A549 (cell line): Measurements from ENCODE around the gene TRIM3. TPM values are rescaled to one million over a fixed set of nuclear protein-coding genes. Genes with fewer than 3 reads are reported as not detected.

Source experiments
- ATAC-seq, 2 experiments: fragments of 200-7000 bp in 1 of 2; fragments of >200 bp in 1 of 2; cut with Nextera tagmentation in 1 of 2; cut with Tn5 transposase in 1 of 2; 3 replicates each; pipeline versions ENCODE4 v1.8.0 to v1.9.1; 2018 to 2020; ENCODE audit warnings: mild to moderate bottlenecking in 1 of 2, moderate library complexity in 1 of 2
- CTCF ChIA-PET: fragments of 300-600 bp; sonication (Branson Sonifier 250); formaldehyde crosslinking; extraction: SDS; loops from one replicate; lab custom pipeline; 2021; ENCODE audit warnings: antibody characterized with exemption, inconsistent platforms; lab: Yijun Ruan, JAX
- POLR2A ChIA-PET: fragments of 350-600 bp; formaldehyde crosslinking; extraction: SDS; loops from one replicate; lab custom pipeline; 2021; ENCODE audit warnings: antibody characterized with exemption, inconsistent platforms; lab: Yijun Ruan, JAX
- DNase-seq, 2 experiments: peaks; one replicate each; pipeline versions ENCODE4 v3.0.0 to v3.0.0-alpha.2; 2011 to 2016; ENCODE audit warnings: low read depth in 1 of 2, low spot score in 1 of 2
- FAIRE-seq: peaks from 2 replicates; lab custom pipeline; 2011; peaks lifted over from hg19 to GRCh38; lab: Jason Lieb, UNC
- H3K27ac ChIP-seq, 2 experiments: fragments of >200 bp; sonication (Bioruptor Twin); formaldehyde crosslinking; 3 replicates each; pipeline ENCODE4 v1.5.1; 2016 to 2017
- H3K4me1 ChIP-seq: fragments of >200 bp; sonication (Bioruptor Twin); formaldehyde crosslinking; 3 replicates; pipeline ENCODE4 v1.6.1; 2016
- H3K4me2 ChIP-seq: fragments of >200 bp; sonication (Bioruptor Twin); formaldehyde crosslinking; 3 replicates; pipeline ENCODE4 v1.6.1; 2016
- H3K4me3 ChIP-seq: fragments of >200 bp; sonication (Bioruptor Twin); formaldehyde crosslinking; 3 replicates; pipeline ENCODE4 v1.5.1; 2016
- H3K9me3 ChIP-seq: fragments of >200 bp; sonication (Bioruptor Twin); formaldehyde crosslinking; 3 replicates; pipeline ENCODE4 v1.6.1; 2016
- CBX8 ChIP-seq: fragments of 200-600 bp; sonication (generic); IDR thresholded peaks from 2 replicates; pipeline ENCODE4 v1.6.1; 2016
- CEBPB ChIP-seq, 2 experiments: fragments of >200 bp in 1 of 2; sonication (Bioruptor Twin) in 1 of 2; formaldehyde crosslinking in 1 of 2; IDR thresholded peaks; 2 replicates each; pipeline ENCODE4 v1.6.1; 2012 to 2016
- CHD2 ChIP-seq: fragments of 150-350 bp; IDR thresholded peaks from 2 replicates; pipeline ENCODE4 v1.6.1; 2014; ENCODE audit warnings: low read length; ENCODE audit not compliant: partially characterized antibody
- CHD4 ChIP-seq: fragments of 200-600 bp; sonication (generic); IDR thresholded peaks from 2 replicates; pipeline ENCODE4 v1.6.1; 2016; ENCODE audit warnings: antibody characterized with exemption, mild to moderate bottlenecking, borderline replicate concordance
- EHF ChIP-seq: fragments of 250-450 bp; sonication (Bioruptor Pico); IDR thresholded peaks from 2 replicates; pipeline ENCODE4 v1.5.0; 2020; ENCODE audit warnings: mild to moderate bottlenecking
- FOSB ChIP-seq: fragments of 250-450 bp; sonication (Bioruptor Pico); IDR thresholded peaks from 2 replicates; pipeline ENCODE4 v1.5.0; 2020; ENCODE audit warnings: mild to moderate bottlenecking, moderate library complexity
- GATA3 ChIP-seq: IDR thresholded peaks from 2 replicates; pipeline ENCODE4 v1.6.1; 2012; ENCODE audit warnings: borderline replicate concordance
- HES2 ChIP-seq: fragments of >200 bp; sonication (Bioruptor Twin); formaldehyde crosslinking; IDR thresholded peaks from 2 replicates; pipeline ENCODE4 v1.6.1; 2016
- HEYL ChIP-seq: fragments of 250-450 bp; sonication (Bioruptor Pico); IDR thresholded peaks from 2 replicates; pipeline ENCODE4 v1.8.0; 2021; ENCODE audit warnings: mild to moderate bottlenecking, moderate library complexity
- HMGXB4 ChIP-seq: fragments of 250-450 bp; sonication (Bioruptor Pico); IDR thresholded peaks from 2 replicates; pipeline ENCODE4 v1.5.0; 2021; ENCODE audit warnings: mild to moderate bottlenecking, moderate library complexity, borderline replicate concordance
- HOXA7 ChIP-seq: fragments of 250-450 bp; sonication (Bioruptor Pico); IDR thresholded peaks from 2 replicates; pipeline ENCODE4 v1.5.0; 2020; ENCODE audit warnings: mild to moderate bottlenecking, moderate library complexity
- HOXB13 ChIP-seq: fragments of 250-450 bp; sonication (Bioruptor Pico); IDR thresholded peaks from 2 replicates; pipeline ENCODE4 v1.5.0; 2020; ENCODE audit warnings: low read depth, mild to moderate bottlenecking, moderate library complexity
- HOXB5 ChIP-seq: fragments of 250-450 bp; sonication (Bioruptor Pico); IDR thresholded peaks from 2 replicates; pipeline ENCODE4 v1.5.0; 2020; ENCODE audit warnings: mild to moderate bottlenecking, moderate library complexity
- KDM1A ChIP-seq: fragments of 200-600 bp; sonication (generic); IDR thresholded peaks from 2 replicates; pipeline ENCODE4 v1.6.1; 2016; ENCODE audit warnings: low read depth, mild to moderate bottlenecking
- MAFK ChIP-seq: fragments of 450-650 bp; IDR thresholded peaks from 2 replicates; pipeline ENCODE4 v1.6.1; 2014; ENCODE audit not compliant: partially characterized antibody
- MAZ ChIP-seq: fragments of 150-350 bp; IDR thresholded peaks from 2 replicates; pipeline ENCODE4 v1.6.1; 2014; ENCODE audit warnings: antibody characterized with exemption, low read depth, low read length, borderline replicate concordance
- MYC ChIP-seq: IDR thresholded peaks from 2 replicates; pipeline ENCODE4 v1.6.1; 2012; ENCODE audit warnings: mild to moderate bottlenecking, inconsistent platforms, low read length, improper control_type of control experiment, borderline replicate concordance
- NR3C1 ChIP-seq: fragments of >200 bp; sonication (Bioruptor Twin); formaldehyde crosslinking; IDR thresholded peaks from 3 replicates; pipeline ENCODE4 v1.6.1; 2017
- PHF8 ChIP-seq: fragments of 200-600 bp; sonication (generic); IDR thresholded peaks from 2 replicates; pipeline ENCODE4 v1.6.1; 2016; ENCODE audit warnings: low read depth, mild to moderate bottlenecking, antibody characterized with exemption, moderate library complexity, borderline replicate concordance
- POLR2A ChIP-seq: IDR thresholded peaks from 2 replicates; pipeline ENCODE4 v1.6.1; 2012; ENCODE audit warnings: mild to moderate bottlenecking, low read length
- POLR2AphosphoS2 ChIP-seq: conservative IDR thresholded peaks from 2 replicates; pipeline ENCODE4 v1.6.1; 2012; ENCODE audit warnings: low read length, improper control_type of control experiment, inconsistent platforms
- RAD21 ChIP-seq, 2 experiments: fragments of >200 bp in 1 of 2; sonication (Bioruptor Twin) in 1 of 2; formaldehyde crosslinking in 1 of 2; IDR thresholded peaks in 1 of 2; conservative IDR thresholded peaks in 1 of 2; 2 replicates in 1 of 2; 3 replicates in 1 of 2; pipeline ENCODE4 v1.6.1; 2012 to 2018; ENCODE audit warnings: inconsistent platforms in 1 of 2
- RFX5 ChIP-seq: fragments of 450-650 bp; IDR thresholded peaks from 2 replicates; pipeline ENCODE4 v1.7.1; 2014; ENCODE audit warnings: antibody characterized with exemption, mild to moderate bottlenecking, moderate library complexity
- RNF2 ChIP-seq: fragments of 200-600 bp; sonication (generic); IDR thresholded peaks from 2 replicates; pipeline ENCODE4 v1.6.1; 2016; ENCODE audit warnings: low read depth, mild to moderate bottlenecking, antibody characterized with exemption, moderate library complexity, borderline replicate concordance
- TFCP2L1 ChIP-seq: fragments of 250-450 bp; sonication (Bioruptor Pico); IDR thresholded peaks from 2 replicates; pipeline ENCODE4 v1.5.0; 2021; ENCODE audit warnings: mild to moderate bottlenecking
- USF2 ChIP-seq: fragments of 450-650 bp; IDR thresholded peaks from 2 replicates; pipeline ENCODE4 v1.6.1; 2014; ENCODE audit warnings: antibody characterized with exemption
- ZC3H11A ChIP-seq: fragments of 450-650 bp; IDR thresholded peaks from 2 replicates; pipeline ENCODE4 v1.6.1; 2014; ENCODE audit warnings: antibody characterized with exemption, mild to moderate bottlenecking
- ZFP36 ChIP-seq: fragments of 450-650 bp; IDR thresholded peaks from 2 replicates; pipeline ENCODE4 v1.6.1; 2014; ENCODE audit warnings: borderline replicate concordance; ENCODE audit not compliant: partially characterized antibody
- ZNF302 ChIP-seq: fragments of 250-450 bp; sonication (Bioruptor Pico); IDR thresholded peaks from 2 replicates; pipeline ENCODE4 v1.9.0; 2021; ENCODE audit warnings: inconsistent platforms, mild to moderate bottlenecking, moderate library complexity
- ZSCAN20 ChIP-seq: fragments of 250-450 bp; sonication (Bioruptor Pico); IDR thresholded peaks from 2 replicates; pipeline ENCODE4 v1.8.0; 2022; ENCODE audit warnings: mild to moderate bottlenecking, moderate library complexity
- WGBS: methylation state at CpG from one replicate; pipeline ENCODE4 v1.1.6; 2017; ENCODE audit errors: missing lambda C conversion rate; 5-methylcytosine and 5-hydroxymethylcytosine counted together
- polyA plus RNA-seq, 4 experiments: library from polyadenylated mRNA; depleted of rRNA in 3 of 4; stranded (reverse); fragments of >200 nt; fragmentation: RNase III in 1 of 4; extraction: RNeasy Plus Mini Kit Qiagen cat#74134 plus additional on column Dnase treatment in 1 of 4; gene quantifications; 2 replicates in 3 of 4; 3 replicates in 1 of 4; pipeline ENCODE4 v1.2.3, GENCODE V29; 2011 to 2017

Gene TRIM3
- polyA plus RNA-seq, 2 of the 4 experiments (the other 2 are of a cell fraction): 10.0 to 17.5 TPM

GRCh38 chr11:6486938-6487337 lies 13.2 kb upstream of the TRIM3 start:
- FAIRE-seq (no peak), ATAC-seq (no peak), DNase-seq (no peak)
- Histone ChIP-seq H3K4me2 (no peak overlapping the region), H3K4me3 (no peak overlapping the region), H3K4me1 (peaks cover 19% of the 10 kb centered on the region), H3K27ac (no peak overlapping the region), H3K9me3 (no peaks in the 10 kb centered on the region)
- TF ChIP-seq ZC3H11A (no peak), CEBPB (IDR thresholded peaks at IDR 0.05) (no peak), HOXA7 (CRISPR knock-in tag) (no peak), POLR2AphosphoS2 (no peak)
- ChIA-PET CTCF (interaction anchor here (0.6 to 3.0 kb wide), 5 partner anchors 10 to 767 kb away, joined by 3 to 13 read pairs (median 4); partner anchors contain the start of gene DNHD1), POLR2A (no interaction called here)
- 98% methylated on average over 1 of the region's 1 CpG for WGBS

GRCh38 chr11:6486256-6486655 lies 12.5 kb upstream of the TRIM3 start:
- POLR2A ChIA-PET: no interaction called here
- ATAC-seq (no peak), FAIRE-seq (no peak)

GRCh38 chr11:6485661-6486060 lies 11.9 kb upstream of the TRIM3 start:
- TF ChIP-seq HMGXB4 (CRISPR knock-in tag): no peak
- TF ChIP-seq HOXA7 (CRISPR knock-in tag): no peak
- TF ChIP-seq MAZ: no peak
- no peak for TF ChIP-seq RFX5
- TF ChIP-seq HOXB5 (CRISPR knock-in tag): no peak
- TF ChIP-seq TFCP2L1 (CRISPR knock-in tag): no peak
- no peak for TF ChIP-seq ZSCAN20
- no peak for TF ChIP-seq MAFK
- TF ChIP-seq CHD2: no peak
- TF ChIP-seq ZFP36: no peak
- TF ChIP-seq HES2: no peak
- no peak for TF ChIP-seq PHF8
- TF ChIP-seq FOSB (CRISPR knock-in tag): no peak
- no peak for TF ChIP-seq HOXB13
- TF ChIP-seq CBX8: no peak
- no peak for TF ChIP-seq POLR2A
- no peak for TF ChIP-seq GATA3
- no peak for TF ChIP-seq RAD21 (conservative IDR thresholded peaks at IDR 0.05 in 1 of 2, IDR thresholded peaks at IDR 0.05 in 1 of 2)
- TF ChIP-seq ZNF302 (CRISPR knock-in tag): no peak
- TF ChIP-seq KDM1A: no peak
- 63% methylated on average over 3 of the region's 3 CpGs for WGBS
- Histone ChIP-seq H3K9me3 (no peaks in the 10 kb centered on the region), H3K4me3 (no peak overlapping the region), H3K4me2 (no peak overlapping the region), H3K4me1 (peaks cover 19% of the 10 kb centered on the region), H3K27ac (no peak overlapping the region)
- ChIA-PET POLR2A (no interaction called here), CTCF (interaction anchor here (1.4 to 2.1 kb wide), 3 partner anchors 11 to 106 kb away, joined by 4 to 7 read pairs (median 4); no protein-coding TSS in a partner anchor)
- DNase-seq (no peak), ATAC-seq (no peak), FAIRE-seq (no peak)

More at GRCh38 chr11:6486256-6486655, 12.5 kb upstream of the TRIM3 start:
- Histone ChIP-seq H3K27ac (no peak overlapping the region), H3K4me1 (peaks cover 19% of the 10 kb centered on the region), H3K4me3 (no peak overlapping the region), H3K9me3 (no peaks in the 10 kb centered on the region), H3K4me2 (no peak overlapping the region)
- no peak for DNase-seq
- 95% methylated on average over 3 of the region's 3 CpGs for WGBS
- CTCF ChIA-PET: interaction anchor here (0.6 to 1.4 kb wide), 4 partner anchors 11 to 61 kb away, joined by 3 to 4 read pairs (median 4); partner anchors contain the start of gene DNHD1
- TF ChIP-seq HEYL (no peak), MYC (no peak), EHF (CRISPR knock-in tag) (no peak), NR3C1 (no peak), CHD4 (no peak), CEBPB (IDR thresholded peaks at IDR 0.05) (no peak), RNF2 (no peak), CHD2 (no peak), USF2 (no peak)
- TF ChIP-seq, all 56 proteins: peak for 0
